Liver (tissue), 9 donors: ENCODE data around the gene ENOX2. TPM values are rescaled to one million over a fixed set of nuclear protein-coding genes. Genes with fewer than 3 reads are reported as not detected.

ENCODE experiments used
- DNase-seq: peaks from one replicate; pipeline ENCODE4 v3.0.0-alpha.2; 2017; ENCODE audit warnings: low spot score
- H3K27ac ChIP-seq, 2 donors: one replicate each; pipeline ENCODE4 v1.7.0; 2013; ENCODE audit warnings: inconsistent platforms in 2 of 2, low read length in 2 of 2, control low read depth in 1 of 2, low read depth in 1 of 2, mild to moderate bottlenecking in 1 of 2
- H3K27me3 ChIP-seq, 4 donors: one replicate each; pipeline versions ENCODE4 v1.6.1 to v1.7.0; 2013; ENCODE audit warnings: low read length in 3 of 4, inconsistent platforms in 1 of 4, mild to moderate bottlenecking in 1 of 4, moderate library complexity in 1 of 4; ENCODE audit not compliant: control insufficient read depth in 4 of 4, insufficient read depth in 4 of 4
- H3K36me3 ChIP-seq, 4 donors: one replicate each; pipeline versions ENCODE4 v1.6.1 to v1.7.0; 2013; ENCODE audit warnings: low read length in 3 of 4, mild to moderate bottlenecking in 3 of 4, low read depth in 1 of 4, moderate library complexity in 1 of 4; ENCODE audit not compliant: control insufficient read depth in 4 of 4, insufficient read depth in 3 of 4
- H3K4me1 ChIP-seq, 4 donors: one replicate each; pipeline versions ENCODE4 v1.6.1 to v1.7.0; 2013; ENCODE audit warnings: low read length in 3 of 4, mild to moderate bottlenecking in 3 of 4, moderate library complexity in 1 of 4; ENCODE audit not compliant: control insufficient read depth in 4 of 4, insufficient read depth in 4 of 4
- H3K4me3 ChIP-seq, 3 donors: one replicate each; pipeline versions ENCODE4 v1.6.1 to v1.7.0; 2013; ENCODE audit warnings: low read length in 3 of 3, control low read depth in 1 of 3, low read depth in 1 of 3, mild to moderate bottlenecking in 1 of 3
- H3K9ac ChIP-seq, 2 donors: one replicate each; pipeline ENCODE4 v1.7.0; 2013; ENCODE audit warnings: low read length in 2 of 2, mild to moderate bottlenecking in 2 of 2, moderate library complexity in 2 of 2, control low read depth in 1 of 2, low read depth in 1 of 2
- H3K9me3 ChIP-seq, 4 donors: one replicate each; pipeline versions ENCODE4 v1.6.1 to v1.7.0; 2013; ENCODE audit warnings: low read length in 3 of 4; ENCODE audit not compliant: control insufficient read depth in 4 of 4
- EGR1 ChIP-seq, 2 donors: IDR thresholded peaks; 2 replicates each; pipeline ENCODE4 v1.6.1; 2016 to 2018; ENCODE audit warnings: antibody characterized with exemption in 2 of 2, low read depth in 2 of 2
- FOXA1 ChIP-seq: IDR thresholded peaks from 2 replicates; pipeline ENCODE4 v1.6.1; 2016; ENCODE audit warnings: antibody characterized with exemption
- FOXA2 ChIP-seq: IDR thresholded peaks from 2 replicates; pipeline ENCODE4 v1.6.1; 2016; ENCODE audit warnings: antibody characterized with exemption
- GABPA ChIP-seq, 2 donors: IDR thresholded peaks in 1 of 2; conservative IDR thresholded peaks in 1 of 2; 2 replicates each; pipeline ENCODE4 v1.6.1; 2016; ENCODE audit warnings: antibody characterized with exemption in 2 of 2, mild to moderate bottlenecking in 1 of 2, moderate library complexity in 1 of 2
- HNF4A ChIP-seq, 2 donors: conservative IDR thresholded peaks; 2 replicates each; pipeline ENCODE4 v1.6.1; 2016; ENCODE audit warnings: antibody characterized with exemption in 2 of 2, mild to moderate bottlenecking in 2 of 2
- HNF4G ChIP-seq: IDR thresholded peaks from 2 replicates; pipeline ENCODE4 v1.6.1; 2016; ENCODE audit warnings: antibody characterized with exemption
- JUND ChIP-seq, 2 donors: IDR thresholded peaks; 2 replicates each; pipeline ENCODE4 v1.6.1; 2016; ENCODE audit warnings: antibody characterized with exemption in 2 of 2
- NR2F2 ChIP-seq: IDR thresholded peaks from 2 replicates; pipeline ENCODE4 v1.6.1; 2016; ENCODE audit warnings: antibody characterized with exemption
- RAD21 ChIP-seq, 2 donors: IDR thresholded peaks; 2 replicates each; pipeline ENCODE4 v1.6.1; 2016; ENCODE audit warnings: antibody characterized with exemption in 2 of 2, mild to moderate bottlenecking in 2 of 2
- RXRA ChIP-seq, 2 donors: IDR thresholded peaks; 2 replicates each; pipeline ENCODE4 v1.6.1; 2017 to 2018; ENCODE audit warnings: antibody characterized with exemption in 2 of 2, mild to moderate bottlenecking in 1 of 2
- SP1 ChIP-seq: IDR thresholded peaks from 2 replicates; pipeline ENCODE4 v1.6.1; 2018; ENCODE audit warnings: antibody characterized with exemption, mild to moderate bottlenecking
- TAF1 ChIP-seq: conservative IDR thresholded peaks from 2 replicates; pipeline ENCODE4 v1.6.1; 2016; ENCODE audit warnings: antibody characterized with exemption, mild to moderate bottlenecking
- YY1 ChIP-seq: IDR thresholded peaks from 2 replicates; pipeline ENCODE4 v1.6.1; 2016; ENCODE audit warnings: antibody characterized with exemption, mild to moderate bottlenecking
- WGBS: extraction: QIAGEN DNeasy Blood & Tissue Kit; methylation state at CpG from one replicate; pipeline ENCODE4 v1.1.7; 2013; 5-methylcytosine and 5-hydroxymethylcytosine counted together
- polyA plus RNA-seq, 2 donors: library from polyadenylated mRNA; stranded (reverse) in 1 of 2; unstranded in 1 of 2; fragments of 200-250 nt in 1 of 2; fragments of >200 nt in 1 of 2; fragmentation: Nextera tagmentation in 1 of 2; extraction: Ambion mirVana in 1 of 2; gene quantifications; one replicate each; pipeline versions ENCODE4 v1.2.1 to v1.2.3, GENCODE V29; 2013 to 2015
- total RNA-seq, 2 donors: library from RNA; depleted of rRNA; stranded (reverse); fragments of >200 nt; gene quantifications; one replicate each; pipeline ENCODE4 v1.2.3, GENCODE V29; 2014
- TF ChIP-seq, protein P1 (sequence below): IDR thresholded peaks from 2 replicates; pipeline ENCODE4 v1.6.1; 2016; ENCODE audit warnings: antibody characterized with exemption
- TF ChIP-seq, protein P2 (sequence below): fragments of 150-350 bp; IDR thresholded peaks from 2 replicates; pipeline ENCODE4 v1.5.1; 2017; ENCODE audit warnings: improper control_type of control experiment, low read depth, low read length; ENCODE audit not compliant: missing input control
- TF ChIP-seq, protein P3 (sequence below): IDR thresholded peaks from 2 replicates; pipeline ENCODE4 v1.6.1; 2016; ENCODE audit warnings: antibody characterized with exemption
- donor health status: healthy.
- donor health status: healthy.
- donor health status: healthy.
- donor health status: healthy.
- donor health status: healthy.

ENOX2 gene
- total and polyA plus RNA-seq, 4 donors, result 5.0 to 11.5 (median 6.5) TPM

DNA sequence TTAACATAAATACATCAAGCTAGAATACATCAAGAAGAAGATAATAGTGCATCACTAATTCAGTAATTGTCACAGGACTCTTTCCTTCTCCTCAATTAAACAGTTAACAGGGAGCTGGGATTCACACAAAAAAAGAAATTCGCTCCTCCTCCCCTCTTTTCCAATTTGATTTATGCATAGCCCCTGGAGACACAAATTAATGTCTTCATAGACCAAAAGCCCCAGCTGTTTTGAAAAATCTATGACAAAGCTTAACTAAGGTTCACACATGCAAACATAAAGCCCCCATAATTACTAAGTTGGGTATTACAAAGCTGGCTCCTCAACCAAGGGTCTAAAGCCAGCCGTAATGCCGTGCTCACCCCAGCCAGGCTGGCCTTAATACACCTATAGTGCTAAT lies 61.2 kb downstream of the ENOX2 start:
- no peak overlapping the region for H3K27ac ChIP-seq
- WGBS, result over 99% methylated on average over 3 of the region's 3 CpGs
- no peak for TF ChIP-seq FOXA1
- TF ChIP-seq, protein P1, sequence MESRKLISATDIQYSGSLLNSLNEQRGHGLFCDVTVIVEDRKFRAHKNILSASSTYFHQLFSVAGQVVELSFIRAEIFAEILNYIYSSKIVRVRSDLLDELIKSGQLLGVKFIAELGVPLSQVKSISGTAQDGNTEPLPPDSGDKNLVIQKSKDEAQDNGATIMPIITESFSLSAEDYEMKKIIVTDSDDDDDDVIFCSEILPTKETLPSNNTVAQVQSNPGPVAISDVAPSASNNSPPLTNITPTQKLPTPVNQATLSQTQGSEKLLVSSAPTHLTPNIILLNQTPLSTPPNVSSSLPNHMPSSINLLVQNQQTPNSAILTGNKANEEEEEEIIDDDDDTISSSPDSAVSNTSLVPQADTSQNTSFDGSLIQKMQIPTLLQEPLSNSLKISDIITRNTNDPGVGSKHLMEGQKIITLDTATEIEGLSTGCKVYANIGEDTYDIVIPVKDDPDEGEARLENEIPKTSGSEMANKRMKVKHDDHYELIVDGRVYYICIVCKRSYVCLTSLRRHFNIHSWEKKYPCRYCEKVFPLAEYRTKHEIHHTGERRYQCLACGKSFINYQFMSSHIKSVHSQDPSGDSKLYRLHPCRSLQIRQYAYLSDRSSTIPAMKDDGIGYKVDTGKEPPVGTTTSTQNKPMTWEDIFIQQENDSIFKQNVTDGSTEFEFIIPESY, result no peak
- TF ChIP-seq, protein P2, sequence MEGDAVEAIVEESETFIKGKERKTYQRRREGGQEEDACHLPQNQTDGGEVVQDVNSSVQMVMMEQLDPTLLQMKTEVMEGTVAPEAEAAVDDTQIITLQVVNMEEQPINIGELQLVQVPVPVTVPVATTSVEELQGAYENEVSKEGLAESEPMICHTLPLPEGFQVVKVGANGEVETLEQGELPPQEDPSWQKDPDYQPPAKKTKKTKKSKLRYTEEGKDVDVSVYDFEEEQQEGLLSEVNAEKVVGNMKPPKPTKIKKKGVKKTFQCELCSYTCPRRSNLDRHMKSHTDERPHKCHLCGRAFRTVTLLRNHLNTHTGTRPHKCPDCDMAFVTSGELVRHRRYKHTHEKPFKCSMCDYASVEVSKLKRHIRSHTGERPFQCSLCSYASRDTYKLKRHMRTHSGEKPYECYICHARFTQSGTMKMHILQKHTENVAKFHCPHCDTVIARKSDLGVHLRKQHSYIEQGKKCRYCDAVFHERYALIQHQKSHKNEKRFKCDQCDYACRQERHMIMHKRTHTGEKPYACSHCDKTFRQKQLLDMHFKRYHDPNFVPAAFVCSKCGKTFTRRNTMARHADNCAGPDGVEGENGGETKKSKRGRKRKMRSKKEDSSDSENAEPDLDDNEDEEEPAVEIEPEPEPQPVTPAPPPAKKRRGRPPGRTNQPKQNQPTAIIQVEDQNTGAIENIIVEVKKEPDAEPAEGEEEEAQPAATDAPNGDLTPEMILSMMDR, result no peak
- TF ChIP-seq GABPA (IDR thresholded peaks at IDR 0.05 in 1 of 2, conservative IDR thresholded peaks at IDR 0.05 in 1 of 2), result no peak
- no peak for TF ChIP-seq NR2F2
- no peak for TF ChIP-seq EGR1 (IDR thresholded peaks at IDR 0.05; ENCODE audit: low read depth in 2 of 2)

DNA sequence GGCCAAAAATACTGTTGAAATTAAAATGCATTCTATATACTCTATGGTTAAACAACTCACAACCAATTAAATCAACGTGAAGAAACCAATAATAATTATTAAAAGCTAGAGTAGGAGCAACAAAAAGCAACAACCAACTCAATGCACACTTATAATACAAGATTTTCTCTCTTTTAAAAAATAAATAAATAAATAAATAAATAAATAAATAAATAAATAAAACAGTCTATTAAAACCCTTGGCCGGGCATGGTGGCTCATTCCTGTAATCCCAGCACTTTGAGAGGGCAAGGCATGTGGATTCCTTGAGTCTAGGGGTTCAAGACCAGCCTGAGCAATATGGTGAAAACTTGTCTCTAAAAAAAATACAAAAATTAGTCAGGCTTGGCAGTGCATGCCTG lies 62.7 kb downstream of the ENOX2 start:
- 93% methylated on average over 2 of the region's 2 CpGs for WGBS
- Histone ChIP-seq H3K27ac (no peak overlapping the region), H3K36me3 (no peaks in the 10 kb centered on the region), H3K27me3 (no peaks in the 10 kb centered on the region), H3K9me3 (no peaks in the 10 kb centered on the region), H3K9ac (no peak overlapping the region), H3K4me3 (no peak overlapping the region), H3K4me1 (peaks cover 0 to 5% (median 2%) of the 10 kb centered on the region in 4 donors)
- no peak for DNase-seq
- no peak for TF ChIP-seq GABPA (IDR thresholded peaks at IDR 0.05 in 1 of 2, conservative IDR thresholded peaks at IDR 0.05 in 1 of 2)
- TF ChIP-seq HNF4A (conservative IDR thresholded peaks at IDR 0.05), result no peak
- TF ChIP-seq YY1, result no peak
- no peak for TF ChIP-seq TAF1
- TF ChIP-seq HNF4G, result no peak
- TF ChIP-seq, protein P3, sequence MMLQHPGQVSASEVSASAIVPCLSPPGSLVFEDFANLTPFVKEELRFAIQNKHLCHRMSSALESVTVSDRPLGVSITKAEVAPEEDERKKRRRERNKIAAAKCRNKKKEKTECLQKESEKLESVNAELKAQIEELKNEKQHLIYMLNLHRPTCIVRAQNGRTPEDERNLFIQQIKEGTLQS, result no peak

More for the DNA sequence above, 61.2 kb downstream of the ENOX2 start:
- Histone ChIP-seq H3K4me3 (no peak overlapping the region), H3K27me3 (no peaks in the 10 kb centered on the region), H3K9ac (no peak overlapping the region), H3K4me1 (no peaks in the 10 kb centered on the region), H3K36me3 (no peaks in the 10 kb centered on the region), H3K9me3 (no peaks in the 10 kb centered on the region)
- no peak for DNase-seq

DNA sequence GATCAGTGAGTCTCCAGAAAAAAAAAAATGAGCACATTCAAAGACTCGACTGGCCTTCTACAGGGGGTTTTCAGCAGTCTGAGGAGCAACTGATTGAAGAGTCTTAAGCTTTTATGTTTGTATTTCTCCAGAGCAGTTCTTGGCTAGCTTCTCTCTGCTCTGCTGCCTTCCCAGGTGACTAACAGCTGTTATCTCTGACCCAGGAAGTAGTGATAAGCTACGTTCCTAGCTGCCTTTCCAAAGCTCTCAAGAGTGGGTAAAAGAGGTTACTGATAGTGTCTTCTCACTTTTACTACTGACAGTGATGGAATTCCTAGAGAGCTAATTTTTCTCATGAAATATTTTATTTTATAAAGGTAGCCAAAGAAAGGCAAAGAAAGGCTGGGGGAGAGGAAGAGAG lies 66.6 kb downstream of the ENOX2 start:
- no peak overlapping the region for H3K27ac ChIP-seq
- H3K9me3 ChIP-seq, result no peaks in the 10 kb centered on the region
- no peaks in the 10 kb centered on the region for H3K27me3 ChIP-seq
- H3K9ac ChIP-seq, result no peak overlapping the region
- H3K36me3 ChIP-seq, result no peaks in the 10 kb centered on the region
- 43% methylated on average over 2 of the region's 2 CpGs for WGBS
- no peak for DNase-seq
- H3K4me1 ChIP-seq, result peaks cover 3 to 12% (median 8%) of the 10 kb centered on the region in 4 donors
- H3K4me3 ChIP-seq, result no peak overlapping the region
- TF ChIP-seq FOXA2 (no peak), FOXA1 (no peak), HNF4A (conservative IDR thresholded peaks at IDR 0.05) (no peak), RXRA (IDR thresholded peaks at IDR 0.05) (no peak), TAF1 (no peak), YY1 (no peak), RAD21 (IDR thresholded peaks at IDR 0.05) (no peak), JUND (IDR thresholded peaks at IDR 0.05) (no peak), HNF4G (no peak), NR2F2 (no peak), SP1 (no peak)
- TF ChIP-seq, protein P2, result no peak
- TF ChIP-seq, protein P3, result no peak
- TF ChIP-seq, protein P1, result no peak
